LNCAP (cell line): Measurements from ENCODE around the gene LAMA5.

Source experiments
- TF ChIP-seq, protein P1 (sequence below): fragments of 450-650 bp; IDR thresholded peaks from 2 replicates; pipeline ENCODE4 v1.5.1; 2017; ENCODE audit warnings: mild to moderate bottlenecking

Gene LAMA5

DNA sequence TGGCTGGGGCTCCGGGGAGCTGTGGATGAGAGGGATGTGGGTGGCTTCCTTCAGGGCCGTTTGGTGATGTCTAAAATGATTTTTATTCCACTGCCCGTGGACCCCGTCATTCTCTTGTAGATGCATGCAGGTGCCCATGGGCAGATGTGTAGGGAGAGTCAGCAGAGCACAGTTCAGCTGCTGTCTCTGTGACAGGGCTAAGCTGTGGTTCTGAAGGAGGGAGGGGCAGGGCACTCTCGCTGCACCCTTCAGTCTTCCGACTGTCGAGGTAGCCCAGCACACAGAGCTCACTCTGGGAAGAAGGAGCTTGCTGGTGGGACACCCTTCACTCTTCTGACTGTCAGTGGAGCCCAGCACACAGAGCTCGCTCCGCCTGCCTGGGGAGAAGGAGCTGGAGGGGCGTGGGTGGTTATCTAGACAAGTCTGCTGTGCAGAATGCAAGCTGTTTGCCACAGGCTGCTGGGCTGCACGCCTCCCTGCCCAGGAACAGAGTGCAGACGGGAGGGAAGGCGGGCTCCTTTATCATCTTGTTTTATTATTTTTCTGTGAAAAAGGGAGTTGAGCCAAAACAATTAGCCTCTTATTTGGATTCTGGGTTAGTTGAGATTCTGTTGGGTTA lies 92.7 kb downstream of the LAMA5 start:
- TF ChIP-seq, protein P1, sequence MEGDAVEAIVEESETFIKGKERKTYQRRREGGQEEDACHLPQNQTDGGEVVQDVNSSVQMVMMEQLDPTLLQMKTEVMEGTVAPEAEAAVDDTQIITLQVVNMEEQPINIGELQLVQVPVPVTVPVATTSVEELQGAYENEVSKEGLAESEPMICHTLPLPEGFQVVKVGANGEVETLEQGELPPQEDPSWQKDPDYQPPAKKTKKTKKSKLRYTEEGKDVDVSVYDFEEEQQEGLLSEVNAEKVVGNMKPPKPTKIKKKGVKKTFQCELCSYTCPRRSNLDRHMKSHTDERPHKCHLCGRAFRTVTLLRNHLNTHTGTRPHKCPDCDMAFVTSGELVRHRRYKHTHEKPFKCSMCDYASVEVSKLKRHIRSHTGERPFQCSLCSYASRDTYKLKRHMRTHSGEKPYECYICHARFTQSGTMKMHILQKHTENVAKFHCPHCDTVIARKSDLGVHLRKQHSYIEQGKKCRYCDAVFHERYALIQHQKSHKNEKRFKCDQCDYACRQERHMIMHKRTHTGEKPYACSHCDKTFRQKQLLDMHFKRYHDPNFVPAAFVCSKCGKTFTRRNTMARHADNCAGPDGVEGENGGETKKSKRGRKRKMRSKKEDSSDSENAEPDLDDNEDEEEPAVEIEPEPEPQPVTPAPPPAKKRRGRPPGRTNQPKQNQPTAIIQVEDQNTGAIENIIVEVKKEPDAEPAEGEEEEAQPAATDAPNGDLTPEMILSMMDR: no peak

DNA sequence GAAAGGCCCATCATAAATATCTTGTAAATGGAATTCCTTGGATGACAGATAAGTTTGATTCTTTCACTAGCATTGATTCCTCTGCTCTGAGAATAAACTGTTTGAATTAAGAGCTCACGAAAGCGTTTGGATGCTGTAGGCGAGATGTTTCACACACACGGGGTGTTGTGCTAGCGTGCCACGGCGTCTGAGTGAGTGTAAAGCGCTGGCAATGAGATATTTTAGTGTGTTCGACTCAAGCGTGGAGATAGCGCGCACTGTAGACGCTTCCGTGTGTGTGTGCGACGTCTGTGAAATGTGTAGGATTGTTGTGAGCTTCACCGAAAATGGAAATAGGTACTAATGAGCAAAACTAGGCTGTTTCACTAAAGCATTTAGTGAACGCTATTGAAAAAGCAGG lies 93.7 kb downstream of the LAMA5 start:
- TF ChIP-seq, protein P1: no peak

DNA sequence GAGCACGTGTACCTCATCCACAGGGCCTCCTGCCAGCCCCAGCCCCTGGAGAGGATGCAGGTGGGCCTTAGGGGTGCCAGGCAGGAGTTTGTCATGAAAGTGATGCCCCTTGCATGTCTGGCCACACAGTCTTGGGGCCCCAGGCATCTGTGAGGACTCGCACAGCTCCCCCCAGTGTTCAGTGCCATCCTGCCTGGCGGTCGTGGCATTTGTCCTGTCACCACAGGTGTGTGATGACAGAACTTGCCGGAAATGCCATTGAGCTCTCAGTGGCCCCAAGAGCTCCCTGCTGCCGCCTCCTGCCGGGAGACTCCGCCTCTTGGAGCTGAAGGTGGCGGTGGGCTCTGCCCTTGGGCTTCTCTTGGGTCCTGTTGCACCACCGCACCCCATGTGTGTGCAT lies 94.9 kb downstream of the LAMA5 start:
- TF ChIP-seq, protein P1: no peak; the same call in 1 of the 2 replicates

DNA sequence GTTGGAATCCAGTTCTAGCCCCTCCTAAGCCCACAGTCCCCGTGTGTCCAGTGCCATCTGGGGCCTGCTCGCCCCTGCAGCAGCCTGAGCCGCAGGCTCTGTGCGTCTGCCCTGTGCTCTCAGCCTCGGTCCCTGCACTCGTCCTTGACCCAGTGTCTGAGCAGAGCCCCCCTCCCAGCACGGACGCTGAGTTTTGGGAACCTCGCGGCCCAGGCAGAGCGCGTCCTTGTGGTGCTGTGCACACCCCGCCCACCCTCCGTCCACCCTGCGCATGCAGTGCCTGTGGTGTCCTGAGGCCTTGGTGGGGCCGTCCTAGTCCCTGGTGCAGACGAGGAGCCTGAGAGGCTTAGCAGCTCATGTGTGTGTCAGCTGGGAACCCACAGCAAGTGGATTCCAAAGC lies 97.2 kb downstream of the LAMA5 start:
- TF ChIP-seq, protein P1: no peak

DNA sequence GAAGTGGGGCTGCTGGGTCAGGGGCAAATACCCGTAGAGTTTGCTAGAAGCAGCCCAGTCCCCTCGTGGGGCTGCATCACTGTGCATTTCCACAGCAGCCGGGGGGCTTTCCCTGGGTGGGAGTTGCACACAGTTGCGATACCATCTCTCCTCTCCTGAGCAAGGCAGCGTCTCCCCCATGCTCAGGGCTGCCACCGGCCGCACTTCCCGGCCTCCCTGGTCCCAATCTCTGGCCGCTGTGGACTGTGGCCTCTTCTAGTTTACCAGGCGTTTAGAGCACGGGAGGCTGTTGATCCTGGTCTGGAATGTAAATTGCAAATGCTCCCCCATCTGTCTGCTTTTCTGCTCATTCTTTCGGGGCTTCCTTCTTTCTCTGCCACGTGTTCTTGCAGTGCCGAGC lies 97.7 kb downstream of the LAMA5 start:
- TF ChIP-seq, protein P1: no peak

DNA sequence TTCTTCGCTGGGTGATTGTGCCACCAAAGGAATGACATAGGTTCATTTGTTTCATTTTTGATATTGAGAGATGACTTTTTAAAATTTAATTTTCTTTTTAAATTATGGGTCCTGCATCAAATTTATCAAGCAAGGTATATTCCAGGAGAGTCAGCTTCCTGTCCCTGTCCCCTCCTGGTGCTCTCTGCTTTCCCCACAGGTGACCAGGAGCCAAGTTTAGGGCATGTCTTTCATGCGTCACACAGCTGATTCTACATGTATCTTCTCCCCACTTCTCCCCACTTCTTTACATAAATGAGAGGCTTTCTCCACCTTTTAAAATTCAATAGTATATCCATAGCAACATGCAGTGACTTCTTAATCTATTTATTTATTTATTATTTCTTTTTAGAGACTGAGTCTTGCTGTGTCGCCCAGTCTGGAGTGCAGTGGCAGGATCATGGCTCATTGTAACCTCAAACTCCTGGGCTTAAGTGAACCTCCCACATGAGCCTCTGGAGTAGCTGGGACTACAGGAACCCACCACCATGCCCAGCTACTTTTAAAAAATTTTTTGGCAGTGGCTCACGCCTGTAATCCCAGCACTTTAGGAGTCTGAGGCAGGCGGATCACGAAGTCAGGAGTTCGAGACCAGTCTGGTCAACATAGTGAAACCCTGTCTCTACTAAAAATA lies 98.7 kb downstream of the LAMA5 start:
- TF ChIP-seq, protein P1: no peak

DNA sequence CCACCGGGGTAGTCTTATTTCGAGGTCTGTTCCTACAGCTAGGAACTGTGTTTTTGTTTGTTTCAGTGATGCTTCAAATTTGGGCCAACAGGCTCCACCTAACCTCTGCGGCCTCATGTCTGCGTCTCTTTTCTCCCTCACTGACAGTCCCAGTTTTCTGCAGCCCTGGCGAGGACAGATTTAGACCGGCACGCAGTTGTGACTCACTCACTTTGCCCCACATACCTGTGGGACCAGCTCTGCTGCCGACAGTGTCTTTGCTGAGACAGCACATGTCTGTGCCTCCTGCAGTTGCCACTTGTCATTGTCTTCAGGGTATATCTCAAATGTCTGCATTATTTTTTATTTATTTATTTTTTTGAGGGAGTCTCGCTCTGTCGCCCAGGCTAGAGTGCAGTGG lies 99.6 kb downstream of the LAMA5 start:
- TF ChIP-seq, protein P1: no peak

DNA sequence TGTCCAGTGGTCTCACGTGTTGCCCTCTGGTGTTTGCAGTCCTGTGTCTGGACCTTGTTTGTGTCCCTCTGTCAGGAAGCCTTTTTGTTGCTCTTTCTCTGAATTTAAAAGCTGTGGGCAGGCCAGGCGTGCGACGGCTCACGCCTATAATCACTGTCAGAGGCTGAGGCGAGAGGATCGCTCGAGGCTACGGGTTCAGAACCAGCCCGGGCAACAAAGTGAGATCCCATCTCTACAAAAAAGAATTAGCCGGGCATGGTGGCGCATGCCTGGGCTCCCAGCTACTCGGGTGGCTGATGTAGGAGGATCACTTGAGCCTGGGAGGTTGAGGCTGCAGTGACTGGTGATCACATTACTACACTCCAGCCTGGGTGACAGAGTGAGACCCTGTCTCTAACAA lies 100.3 kb downstream of the LAMA5 start:
- TF ChIP-seq, protein P1: no peak
